Neural crest cell (in vitro differentiated cells): ENCODE data around the gene FAH. TPM values are rescaled to one million over a fixed set of nuclear protein-coding genes. Genes with fewer than 3 reads are reported as not detected.

Experiments used
- DNase-seq: peaks from one replicate; pipeline ENCODE4 v3.0.0; 2021; ENCODE audit warnings: low read depth, mixed read lengths, low spot score
- H3K27ac Mint-ChIP-seq: one replicate; pipeline ENCODE4 v1.8.0; 2021; ENCODE audit warnings: mild to moderate bottlenecking, mixed read lengths; ENCODE audit not compliant: unreplicated experiment
- H3K27me3 Mint-ChIP-seq: 2 replicates; pipeline ENCODE4 v1.8.0; 2021; ENCODE audit warnings: low read depth, mild to moderate bottlenecking, mixed read lengths
- H3K36me3 Mint-ChIP-seq: 2 replicates; pipeline ENCODE4 v1.8.0; 2021; ENCODE audit warnings: low read depth, mild to moderate bottlenecking, mixed read lengths
- H3K4me1 Mint-ChIP-seq: 2 replicates; pipeline ENCODE4 v1.8.0; 2021; ENCODE audit warnings: mixed read lengths
- H3K4me3 Mint-ChIP-seq: one replicate; pipeline ENCODE4 v1.8.0; 2021; ENCODE audit warnings: mild to moderate bottlenecking, mixed read lengths
- H3K9me3 Mint-ChIP-seq: 2 replicates; pipeline ENCODE4 v1.8.0; 2021; ENCODE audit warnings: mixed read lengths
- CTCF ChIP-seq: fragments of 200-600 bp; sonication (generic); conservative IDR thresholded peaks from 2 replicates; pipeline ENCODE4 v1.5.0; 2021; ENCODE audit warnings: antibody characterized with exemption, mild to moderate bottlenecking
- total RNA-seq: library from RNA; stranded (reverse); gene quantifications from 2 replicates; pipeline ENCODE4 v1.2.1, GENCODE V29; 2021

Gene FAH
- total RNA-seq, 1 donor from 2014 or later = 21.1 TPM

- Mint-ChIP-seq H3K27me3 (no peaks in the 10 kb centered on the region), H3K36me3 (peaks cover 14% of the 10 kb centered on the region), H3K9me3 (no peaks in the 10 kb centered on the region), H3K4me3 (no peak overlapping the region), H3K4me1 (peaks cover 20% of the 10 kb centered on the region), H3K27ac (no peak overlapping the region)
- TF ChIP-seq CTCF = no peak
- DNase-seq = no peak
These were observed 29.9 kb downstream of the FAH start for GRCh38 chr15:80182611-80183261.

GRCh38 chr15:80183306-80183705 lies 30.5 kb downstream of the FAH start:
- Mint-ChIP-seq H3K36me3 (peaks cover 16% of the 10 kb centered on the region), H3K27ac (peak overlapping the region; percentile 1), H3K27me3 (no peaks in the 10 kb centered on the region), H3K4me3 (no peak overlapping the region), H3K9me3 (no peaks in the 10 kb centered on the region), H3K4me1 (peaks cover 25% of the 10 kb centered on the region)
- no peak for DNase-seq
- no peak for TF ChIP-seq CTCF

GRCh38 chr15:80183886-80184285 lies 31.1 kb downstream of the FAH start:
- Mint-ChIP-seq H3K27ac (no peak overlapping the region), H3K36me3 (peaks cover 16% of the 10 kb centered on the region), H3K27me3 (no peaks in the 10 kb centered on the region), H3K9me3 (no peaks in the 10 kb centered on the region), H3K4me3 (no peak overlapping the region), H3K4me1 (peaks cover 31% of the 10 kb centered on the region)
- peak; percentile 45 for TF ChIP-seq CTCF
- peak; percentile 20 for DNase-seq

- Mint-ChIP-seq H3K4me1 (peaks cover 34% of the 10 kb centered on the region), H3K9me3 (no peaks in the 10 kb centered on the region), H3K4me3 (no peak overlapping the region), H3K27me3 (no peaks in the 10 kb centered on the region), H3K36me3 (peaks cover 16% of the 10 kb centered on the region), H3K27ac (no peak overlapping the region)
- no peak for DNase-seq
- TF ChIP-seq CTCF = no peak
These were observed 31.8 kb downstream of the FAH start for GRCh38 chr15:80184554-80184953.

GRCh38 chr15:80185152-80185551 lies 32.4 kb downstream of the FAH start:
- no peak for DNase-seq
- no peak for TF ChIP-seq CTCF
- H3K4me3 Mint-ChIP-seq = no peak overlapping the region
- H3K4me1 Mint-ChIP-seq = peaks cover 39% of the 10 kb centered on the region
- H3K27ac Mint-ChIP-seq = no peak overlapping the region
- peaks cover 16% of the 10 kb centered on the region for H3K36me3 Mint-ChIP-seq
- no peaks in the 10 kb centered on the region for H3K27me3 Mint-ChIP-seq
- H3K9me3 Mint-ChIP-seq = no peaks in the 10 kb centered on the region
